Mesendoderm (in vitro differentiated cells): ENCODE measurements around the gene GALNT6.

Source experiments
- DNase-seq: peaks from one replicate; pipeline ENCODE4 v3.0.0; 2013
- H2AK5ac ChIP-seq: 2 replicates; pipeline ENCODE4 v1.6.1; 2013; ENCODE audit warnings: low read length, inconsistent platforms
- H2BK120ac ChIP-seq: 2 replicates; pipeline ENCODE4 v1.6.1; 2013; ENCODE audit warnings: low read depth, mild to moderate bottlenecking, low read length, moderate library complexity, mixed read lengths
- H2BK15ac ChIP-seq: replicated peaks from 2 replicates; pipeline ENCODE4 v1.6.1; 2013; ENCODE audit warnings: low read depth, mild to moderate bottlenecking, moderate library complexity
- H2BK5ac ChIP-seq: 2 replicates; pipeline ENCODE4 v1.6.1; 2013; ENCODE audit warnings: low read length, inconsistent platforms
- H3K18ac ChIP-seq: 2 replicates; pipeline ENCODE4 v1.6.1; 2013; ENCODE audit warnings: mild to moderate bottlenecking, low read length, mixed read lengths
- H3K23ac ChIP-seq: one replicate; pipeline ENCODE4 v1.6.1; 2013; ENCODE audit warnings: low read length
- H3K27ac ChIP-seq: 2 replicates; pipeline ENCODE4 v1.5.1; 2013; ENCODE audit warnings: low read depth, mild to moderate bottlenecking, inconsistent platforms, low read length, moderate library complexity
- H3K27me3 ChIP-seq: 2 replicates; pipeline ENCODE4 v1.6.1; 2013; ENCODE audit warnings: low read length, control low read depth, mild to moderate bottlenecking, inconsistent platforms; ENCODE audit not compliant: insufficient read depth, poor library complexity
- H3K36me3 ChIP-seq: 2 replicates; pipeline ENCODE4 v1.6.1; 2013; ENCODE audit warnings: low read length, inconsistent platforms; ENCODE audit not compliant: control insufficient read depth, insufficient read depth
- H3K4ac ChIP-seq: one replicate; pipeline ENCODE4 v1.6.1; 2013; ENCODE audit warnings: low read depth, mild to moderate bottlenecking, low read length, moderate library complexity
- H3K4me1 ChIP-seq: 2 replicates; pipeline ENCODE4 v1.6.1; 2013; ENCODE audit warnings: low read depth, low read length, inconsistent platforms; ENCODE audit not compliant: control insufficient read depth
- H3K4me2 ChIP-seq: 2 replicates; pipeline ENCODE4 v1.6.1; 2013; ENCODE audit warnings: low read length
- H3K4me3 ChIP-seq: 2 replicates; pipeline ENCODE4 v1.5.1; 2013; ENCODE audit warnings: mild to moderate bottlenecking, low read length
- H3K56ac ChIP-seq: one replicate; pipeline ENCODE4 v1.6.1; 2013; ENCODE audit warnings: low read length
- H3K79me1 ChIP-seq: 2 replicates; pipeline ENCODE4 v1.6.1; 2013; ENCODE audit warnings: low read length, inconsistent platforms
- H3K79me2 ChIP-seq: 2 replicates; pipeline ENCODE4 v1.6.1; 2013; ENCODE audit warnings: mild to moderate bottlenecking, low read length; ENCODE audit not compliant: control insufficient read depth, insufficient read depth
- H3K9ac ChIP-seq: 2 replicates; pipeline ENCODE4 v1.6.1; 2013; ENCODE audit warnings: low read length, inconsistent platforms
- H4K5ac ChIP-seq: one replicate; pipeline ENCODE4 v1.6.1; 2013; ENCODE audit warnings: low read length
- H4K8ac ChIP-seq: one replicate; pipeline ENCODE4 v1.6.1; 2013; ENCODE audit warnings: low read depth, mild to moderate bottlenecking, control low read depth, low read length, moderate library complexity
- WGBS: extraction: QIAGEN DNeasy Blood & Tissue Kit; methylation state at CpG from one replicate; pipeline ENCODE4 v1.1.7; 2013; ENCODE audit warnings: low lambda C conversion rate, missing lambda C conversion rate; ENCODE audit not compliant: insufficient coverage; ENCODE audit errors: extremely low coverage; 5-methylcytosine and 5-hydroxymethylcytosine counted together

The GALNT6 gene

DNA sequence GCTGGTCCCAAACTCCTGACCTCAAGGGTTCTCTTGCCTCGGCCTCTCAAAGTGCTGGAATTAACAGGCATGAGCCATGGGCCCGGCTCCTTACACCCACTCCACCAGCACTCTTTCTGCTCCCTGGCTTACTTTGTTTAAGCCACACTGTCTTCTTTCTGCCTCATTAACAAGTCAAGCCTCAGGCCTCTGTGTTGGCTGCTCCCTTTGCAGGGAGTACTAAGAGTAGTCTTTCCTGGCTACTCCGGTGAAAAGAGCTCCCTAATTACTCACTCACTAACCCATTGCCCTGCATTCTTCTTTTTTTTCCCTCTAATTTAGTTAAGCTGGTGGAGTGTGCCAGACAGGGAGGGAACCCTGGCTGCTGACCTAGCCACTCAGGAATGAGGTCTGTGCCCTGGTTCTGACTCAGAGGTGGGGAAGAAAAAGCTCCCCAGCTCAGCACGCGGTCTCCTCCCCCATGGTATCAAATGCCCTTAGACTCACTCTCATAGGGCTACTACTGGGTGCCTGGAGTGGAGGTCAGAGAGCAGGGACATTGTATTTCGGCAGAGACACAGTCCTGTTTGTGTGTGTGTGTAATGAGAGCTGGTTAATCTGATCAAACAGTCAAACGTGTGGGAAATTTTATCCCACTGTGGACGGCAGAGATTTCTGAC lies 19.8 kb downstream of the GALNT6 start:
- DNase-seq = peak; percentile 99
- Histone ChIP-seq H3K9ac (peak overlapping the region; percentile 2), H3K4me3 (no peak overlapping the region), H2BK15ac (no peak overlapping the region), H3K4me2 (no peak overlapping the region), H3K79me1 (no peaks in the 10 kb centered on the region), H3K4ac (no peak overlapping the region), H2BK5ac (peak overlapping the region; percentile 5), H3K4me1 (peaks cover 3% of the 10 kb centered on the region), H3K56ac (peak overlapping the region; percentile 49), H4K5ac (no peak overlapping the region), H3K36me3 (no peaks in the 10 kb centered on the region), H3K79me2 (no peaks in the 10 kb centered on the region), H2AK5ac (no peak overlapping the region), H4K8ac (no peak overlapping the region), H3K27ac (peak overlapping the region; percentile 62), H2BK120ac (no peak overlapping the region), H3K27me3 (no peaks in the 10 kb centered on the region), H3K23ac (no peak overlapping the region), H3K18ac (peak overlapping the region; percentile 9)
- WGBS = no CpG with 5 or more reads among the region's 8 CpGs

DNA sequence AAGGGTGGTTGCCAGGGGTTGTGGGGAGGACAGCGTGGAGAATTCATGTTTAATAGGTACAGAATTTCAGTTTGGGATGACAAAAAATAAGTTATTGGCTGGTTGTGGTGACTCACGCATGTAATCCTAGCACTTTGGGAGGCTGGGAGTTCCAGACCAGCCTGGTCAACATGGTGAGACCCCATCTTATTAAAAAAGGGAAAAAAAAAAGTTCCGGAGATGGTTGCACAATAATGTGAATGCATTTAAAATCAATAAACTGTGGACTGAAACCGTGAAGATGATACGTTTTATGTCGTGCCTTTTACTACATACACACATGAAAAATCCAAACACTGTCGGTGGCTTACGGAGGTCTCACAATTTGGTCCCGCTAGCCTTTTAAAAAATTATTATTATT lies 20.5 kb downstream of the GALNT6 start:
- Histone ChIP-seq H3K27ac (peak overlapping the region; percentile 38), H3K4me2 (no peak overlapping the region), H2AK5ac (no peak overlapping the region), H4K8ac (no peak overlapping the region), H3K9ac (no peak overlapping the region), H3K79me2 (no peaks in the 10 kb centered on the region), H3K56ac (no peak overlapping the region), H3K4me1 (peaks cover 3% of the 10 kb centered on the region), H2BK120ac (no peak overlapping the region), H3K18ac (peak overlapping the region; percentile 47), H3K23ac (no peak overlapping the region), H3K4me3 (no peak overlapping the region), H4K5ac (no peak overlapping the region), H3K4ac (no peak overlapping the region), H2BK5ac (no peak overlapping the region), H2BK15ac (no peak overlapping the region), H3K27me3 (no peaks in the 10 kb centered on the region), H3K79me1 (no peaks in the 10 kb centered on the region), H3K36me3 (no peaks in the 10 kb centered on the region)
- WGBS = no CpG with 5 or more reads among the region's 9 CpGs
- no peak for DNase-seq

DNA sequence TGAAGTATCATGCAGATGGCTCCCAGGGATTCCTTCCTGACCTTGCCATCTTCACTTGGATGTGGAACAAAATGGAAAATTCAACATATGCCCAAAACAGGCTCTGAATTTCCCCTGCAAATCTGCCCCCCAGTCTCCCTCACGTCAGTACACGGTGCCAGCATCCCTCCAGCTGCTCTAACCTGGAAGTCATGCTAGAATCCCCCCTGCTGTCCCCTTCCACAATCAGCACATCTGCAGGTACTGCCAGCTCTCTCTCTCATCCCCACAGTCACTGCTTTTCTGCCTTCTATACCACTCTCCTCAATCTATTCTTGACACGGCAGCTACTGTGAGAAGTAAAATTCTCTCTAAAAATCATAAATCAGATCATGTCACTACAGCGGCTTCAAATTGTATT lies 21.6 kb downstream of the GALNT6 start:
- H3K4me2 ChIP-seq = no peak overlapping the region
- H3K79me2 ChIP-seq = no peaks in the 10 kb centered on the region
- H3K23ac ChIP-seq = no peak overlapping the region
- H3K36me3 ChIP-seq = no peaks in the 10 kb centered on the region
- no peak overlapping the region for H2BK15ac ChIP-seq
- no peak overlapping the region for H3K27ac ChIP-seq
- H3K9ac ChIP-seq = no peak overlapping the region
- H4K5ac ChIP-seq = no peak overlapping the region
- no peak overlapping the region for H2BK5ac ChIP-seq
- H3K27me3 ChIP-seq = no peaks in the 10 kb centered on the region
- H2BK120ac ChIP-seq = no peak overlapping the region
- no peak overlapping the region for H3K4me3 ChIP-seq
- H3K4me1 ChIP-seq = peaks cover 3% of the 10 kb centered on the region
- WGBS = no CpG with 5 or more reads among the region's 4 CpGs
- no peak for DNase-seq
- H3K56ac ChIP-seq = no peak overlapping the region
- H2AK5ac ChIP-seq = no peak overlapping the region
- H3K4ac ChIP-seq = no peak overlapping the region
- H3K18ac ChIP-seq = no peak overlapping the region
- no peaks in the 10 kb centered on the region for H3K79me1 ChIP-seq
- H4K8ac ChIP-seq = no peak overlapping the region

DNA sequence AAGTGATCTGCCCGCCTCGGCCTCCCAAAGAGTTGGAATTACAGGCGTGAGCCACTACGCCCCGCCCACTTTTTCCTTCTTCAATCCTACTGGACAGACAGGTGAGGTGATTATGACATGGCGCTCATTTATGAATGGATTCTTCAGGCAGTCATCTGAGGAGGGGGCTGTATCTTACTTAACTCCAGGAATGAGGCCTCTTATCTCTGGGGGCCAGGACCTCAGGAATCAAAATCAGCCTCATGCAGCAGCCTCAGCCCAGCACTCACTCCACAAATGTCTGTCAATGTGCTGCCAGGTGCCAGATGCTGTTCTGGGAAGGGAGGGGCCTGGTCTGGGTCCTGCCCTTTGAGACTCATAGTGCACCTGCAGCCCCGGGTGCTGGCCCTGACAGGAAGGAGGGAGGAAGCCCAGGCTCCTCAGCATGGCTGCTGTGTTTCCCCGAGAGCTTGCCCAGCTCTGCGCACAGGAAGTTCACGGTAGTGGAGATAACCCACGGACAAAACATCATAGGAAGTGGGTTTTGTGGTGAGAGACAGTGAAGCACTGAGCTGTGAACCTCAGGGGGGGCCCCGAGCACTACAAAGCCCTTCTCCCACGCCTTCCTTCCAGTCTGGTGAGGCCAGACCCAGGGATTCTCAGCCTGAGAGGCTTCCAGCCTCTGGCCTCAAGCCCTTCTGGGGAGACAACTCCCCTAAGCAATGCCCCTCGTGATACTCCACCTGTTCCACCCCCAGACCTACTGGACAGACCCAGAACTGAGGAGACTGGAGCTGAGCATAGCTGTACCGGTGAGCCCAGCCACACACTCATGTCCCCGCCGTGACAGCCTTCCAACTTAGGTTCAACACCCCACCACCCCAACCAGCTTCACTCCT lies 22.3 kb downstream of the GALNT6 start:
- no peak overlapping the region for H3K23ac ChIP-seq
- H2BK5ac ChIP-seq = no peak overlapping the region
- H3K79me2 ChIP-seq = no peaks in the 10 kb centered on the region
- H3K36me3 ChIP-seq = no peaks in the 10 kb centered on the region
- H3K79me1 ChIP-seq = no peaks in the 10 kb centered on the region
- H3K9ac ChIP-seq = no peak overlapping the region
- H3K18ac ChIP-seq = no peak overlapping the region
- no peak overlapping the region for H3K56ac ChIP-seq
- H3K27me3 ChIP-seq = no peaks in the 10 kb centered on the region
- H3K4me3 ChIP-seq = no peak overlapping the region
- H3K27ac ChIP-seq = no peak overlapping the region
- H2BK15ac ChIP-seq = no peak overlapping the region
- H4K8ac ChIP-seq = no peak overlapping the region
- H4K5ac ChIP-seq = no peak overlapping the region
- H2AK5ac ChIP-seq = no peak overlapping the region
- WGBS = no CpG with 5 or more reads among the region's 17 CpGs
- no peak for DNase-seq
- H3K4me1 ChIP-seq = peaks cover 3% of the 10 kb centered on the region
- H2BK120ac ChIP-seq = no peak overlapping the region
- H3K4ac ChIP-seq = no peak overlapping the region
- no peak overlapping the region for H3K4me2 ChIP-seq

DNA sequence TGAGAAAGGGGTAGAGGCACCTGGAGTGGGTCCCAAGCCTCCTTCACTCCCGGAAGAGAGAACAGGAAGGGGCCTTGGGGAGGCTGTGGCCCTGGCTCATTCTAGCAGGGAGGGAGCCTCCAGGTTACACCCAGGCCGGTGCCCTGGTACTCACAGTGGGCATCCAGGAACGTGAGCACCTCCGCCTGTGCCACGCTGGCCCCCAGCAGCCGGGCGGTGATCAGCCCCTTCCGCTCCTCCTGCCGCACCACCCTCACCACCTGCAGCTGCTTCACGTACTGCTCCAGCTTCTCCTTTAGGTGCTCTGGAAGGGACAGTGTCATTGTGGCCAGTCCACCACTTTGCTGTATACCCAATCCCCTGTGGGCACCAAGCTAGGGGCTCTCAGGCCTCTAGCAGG lies 25.9 kb downstream of the GALNT6 start:
- no peak overlapping the region for H3K4ac ChIP-seq
- H3K23ac ChIP-seq = no peak overlapping the region
- H3K4me3 ChIP-seq = no peak overlapping the region
- no peaks in the 10 kb centered on the region for H3K27me3 ChIP-seq
- no peak overlapping the region for H3K27ac ChIP-seq
- H4K5ac ChIP-seq = no peak overlapping the region
- no peak overlapping the region for H3K4me2 ChIP-seq
- no peak overlapping the region for H2AK5ac ChIP-seq
- WGBS = no CpG with 5 or more reads among the region's 10 CpGs
- no peak overlapping the region for H3K9ac ChIP-seq
- no peak overlapping the region for H4K8ac ChIP-seq
- H3K79me2 ChIP-seq = no peaks in the 10 kb centered on the region
- H3K79me1 ChIP-seq = no peaks in the 10 kb centered on the region
- H3K18ac ChIP-seq = no peak overlapping the region
- no peaks in the 10 kb centered on the region for H3K4me1 ChIP-seq
- H2BK15ac ChIP-seq = no peak overlapping the region
- no peak overlapping the region for H2BK5ac ChIP-seq
- no peaks in the 10 kb centered on the region for H3K36me3 ChIP-seq
- H3K56ac ChIP-seq = no peak overlapping the region
- H2BK120ac ChIP-seq = no peak overlapping the region
- DNase-seq = no peak
